ENCODE data around the gene CT45A1. TPM values are rescaled to one million over a fixed set of nuclear protein-coding genes. Genes with fewer than 3 reads are reported as not detected.
"Not testable (repeated sequence)": the region's sequence is repeated elsewhere in the genome, so short reads cannot be mapped to it uniquely, and the experiment has no call there.

CT45A1 gene
- total RNA-seq, 2 experiments from 2014 or later, result not detected

DNA sequence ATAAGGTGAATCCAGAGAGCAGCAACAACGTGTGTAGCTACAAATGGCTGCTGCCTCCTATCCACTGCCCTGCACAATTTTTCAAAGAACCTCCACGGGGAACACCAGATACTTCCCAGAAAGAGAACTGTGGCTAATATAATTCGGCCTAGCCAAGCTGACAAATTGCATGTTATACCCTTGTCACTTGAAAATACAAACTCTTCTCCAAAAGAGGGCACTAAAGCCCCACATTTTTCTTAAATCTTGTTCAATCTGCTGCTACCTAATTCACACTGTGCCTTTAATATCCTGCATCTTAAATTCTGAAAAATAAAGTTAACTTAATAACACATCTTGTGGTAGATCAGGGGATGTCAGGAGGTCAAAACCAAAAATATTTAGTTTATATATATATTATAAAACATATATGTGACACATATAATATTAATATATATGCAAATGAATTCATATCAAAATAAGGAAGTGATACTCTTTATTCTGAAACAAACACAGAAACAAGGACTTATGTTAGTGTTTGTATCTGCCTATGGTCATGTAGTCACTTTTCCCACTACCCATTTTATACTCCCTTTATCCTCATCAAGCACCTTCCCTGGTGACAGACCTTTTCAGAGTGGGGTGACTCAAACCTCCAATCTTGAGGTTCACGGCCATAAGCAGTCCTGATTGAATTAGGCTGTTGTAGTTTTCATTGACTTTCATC, 24.1 kb downstream of the CT45A1 start:
- H4K20me1 ChIP-seq (ENCODE audit: insufficient read depth, low read length), result no peaks in the 10 kb centered on the region
- CTCF ChIA-PET (ENCODE audit: unreplicated experiment), result no interaction called here
- TF ChIP-seq EZH2phosphoT487 (IDR thresholded peaks at IDR 0.05; ENCODE audit: borderline replicate concordance, low read depth, low read length), result no peak
- TF ChIP-seq, protein P1, sequence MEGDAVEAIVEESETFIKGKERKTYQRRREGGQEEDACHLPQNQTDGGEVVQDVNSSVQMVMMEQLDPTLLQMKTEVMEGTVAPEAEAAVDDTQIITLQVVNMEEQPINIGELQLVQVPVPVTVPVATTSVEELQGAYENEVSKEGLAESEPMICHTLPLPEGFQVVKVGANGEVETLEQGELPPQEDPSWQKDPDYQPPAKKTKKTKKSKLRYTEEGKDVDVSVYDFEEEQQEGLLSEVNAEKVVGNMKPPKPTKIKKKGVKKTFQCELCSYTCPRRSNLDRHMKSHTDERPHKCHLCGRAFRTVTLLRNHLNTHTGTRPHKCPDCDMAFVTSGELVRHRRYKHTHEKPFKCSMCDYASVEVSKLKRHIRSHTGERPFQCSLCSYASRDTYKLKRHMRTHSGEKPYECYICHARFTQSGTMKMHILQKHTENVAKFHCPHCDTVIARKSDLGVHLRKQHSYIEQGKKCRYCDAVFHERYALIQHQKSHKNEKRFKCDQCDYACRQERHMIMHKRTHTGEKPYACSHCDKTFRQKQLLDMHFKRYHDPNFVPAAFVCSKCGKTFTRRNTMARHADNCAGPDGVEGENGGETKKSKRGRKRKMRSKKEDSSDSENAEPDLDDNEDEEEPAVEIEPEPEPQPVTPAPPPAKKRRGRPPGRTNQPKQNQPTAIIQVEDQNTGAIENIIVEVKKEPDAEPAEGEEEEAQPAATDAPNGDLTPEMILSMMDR (conservative IDR thresholded peaks at IDR 0.05; ENCODE audit: low read length), result peak; percentile 40; the same call in 1 of the 2 replicates
- H3K4me1 ChIP-seq (ENCODE audit: insufficient read depth, low read length, poor library complexity, severe bottlenecking), result no peaks in the 10 kb centered on the region
- POLR2A ChIA-PET, result no interaction called here
- no peak overlapping the region for H3K4me2 ChIP-seq (ENCODE audit: low read length)
- H3K9me3 ChIP-seq (ENCODE audit: low read length), result no peaks in the 10 kb centered on the region
- no peak overlapping the region for H2AFZ ChIP-seq (ENCODE audit: low read length)
- no TSS peak for BruUV-seq (replicated peaks)
- H3K36me3 ChIP-seq (ENCODE audit: insufficient read depth, low read length), result no peaks in the 10 kb centered on the region
- peak; percentile 5 for DNase-seq (ENCODE audit: low spot score)
- no peak overlapping the region for H3K27ac ChIP-seq (ENCODE audit: low read depth, low read length, poor library complexity, severe bottlenecking)
- intact Hi-C loops (cut with micrococcal nuclease; ENCODE audit: unreplicated experiment), result no loop called here
- no peaks in the 10 kb centered on the region for H3K9me2 ChIP-seq (ENCODE audit: insufficient read depth, low read length)
- H3K79me2 ChIP-seq (ENCODE audit: insufficient read depth, low read depth, low read length), result no peaks in the 10 kb centered on the region
- no peak overlapping the region for H3K4me3 ChIP-seq (ENCODE audit: low read depth, low read length, poor library complexity, severe bottlenecking)

DNA sequence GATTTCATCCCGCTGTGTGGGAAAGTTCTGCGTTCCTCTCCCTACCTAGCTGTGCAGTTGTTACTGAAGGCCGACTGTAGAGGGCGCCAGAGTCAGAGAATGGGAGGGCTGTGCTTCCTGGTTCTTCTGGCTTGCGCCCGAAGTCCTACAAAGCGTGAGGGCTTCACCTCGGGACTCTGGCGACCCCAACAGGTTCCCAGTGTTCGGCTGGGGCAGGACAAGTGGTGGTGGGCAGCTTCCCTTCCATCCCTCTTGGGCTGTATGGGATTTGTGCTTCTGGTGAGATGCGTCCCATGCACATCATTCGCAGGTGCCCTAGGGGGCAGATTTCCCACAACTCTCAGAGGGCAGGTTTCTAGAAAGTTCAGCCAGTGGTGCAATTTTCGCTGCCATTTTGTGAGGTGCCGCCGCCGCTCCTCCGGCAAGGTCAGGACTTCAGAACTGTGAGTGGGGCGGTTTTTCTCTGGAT, 27.3 kb downstream of the CT45A1 start:
- no peak overlapping the region for H3K4me2 ChIP-seq (ENCODE audit: low read length)
- TF ChIP-seq EZH2phosphoT487 (IDR thresholded peaks at IDR 0.05; ENCODE audit: borderline replicate concordance, low read depth, low read length), result no peak
- TF ChIP-seq, protein P1 (conservative IDR thresholded peaks at IDR 0.05; ENCODE audit: low read length), result peak; percentile 58
- no peaks in the 10 kb centered on the region for H3K9me3 ChIP-seq (ENCODE audit: low read length)
- H4K20me1 ChIP-seq (ENCODE audit: insufficient read depth, low read length), result no peaks in the 10 kb centered on the region
- no peaks in the 10 kb centered on the region for H3K79me2 ChIP-seq (ENCODE audit: insufficient read depth, low read depth, low read length)
- no peaks in the 10 kb centered on the region for H3K4me1 ChIP-seq (ENCODE audit: insufficient read depth, low read length, poor library complexity, severe bottlenecking)
- no peak overlapping the region for H3K27ac ChIP-seq (ENCODE audit: low read depth, low read length, poor library complexity, severe bottlenecking)
- CTCF ChIA-PET (ENCODE audit: unreplicated experiment), result no interaction called here
- no peak overlapping the region for H2AFZ ChIP-seq (ENCODE audit: low read length)
- POLR2A ChIA-PET, result no interaction called here
- no peaks in the 10 kb centered on the region for H3K36me3 ChIP-seq (ENCODE audit: insufficient read depth, low read length)
- no peak overlapping the region for H3K4me3 ChIP-seq (ENCODE audit: low read depth, low read length, poor library complexity, severe bottlenecking)
- DNase-seq (ENCODE audit: low spot score), result peak; percentile 5
- BruUV-seq (replicated peaks), result no TSS peak
- H3K9me2 ChIP-seq (ENCODE audit: insufficient read depth, low read length), result no peaks in the 10 kb centered on the region
- intact Hi-C loops (cut with micrococcal nuclease; ENCODE audit: unreplicated experiment), result no loop called here

DNA sequence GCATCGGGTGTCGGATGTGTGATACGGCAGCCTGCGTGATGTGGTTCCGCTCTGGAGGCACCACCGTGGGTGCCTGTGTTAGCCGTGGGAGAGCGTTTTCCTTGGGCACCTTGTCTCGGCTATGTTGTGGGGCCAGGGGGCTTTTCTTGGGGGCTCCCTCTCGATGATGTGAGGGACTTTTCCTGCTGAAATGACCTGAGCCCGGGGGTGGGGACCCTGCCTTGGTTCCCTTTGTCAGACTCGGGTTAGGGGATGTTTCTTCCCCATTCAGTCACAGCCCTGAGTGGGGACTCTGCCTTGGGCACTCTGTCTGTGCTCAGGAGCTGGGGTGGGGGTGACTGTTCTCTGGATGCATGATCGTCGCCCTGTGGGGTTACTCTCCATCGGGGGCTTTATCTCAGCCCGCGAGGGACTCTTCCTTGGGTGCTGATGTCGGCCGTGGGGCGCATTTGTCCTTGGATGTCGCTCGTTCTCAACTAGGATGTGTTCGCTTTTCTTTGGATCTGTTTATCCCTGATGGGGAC, 27.8 kb downstream of the CT45A1 start:
- H3K9me2 ChIP-seq (ENCODE audit: insufficient read depth, low read length), result no peaks in the 10 kb centered on the region
- H4K20me1 ChIP-seq (ENCODE audit: insufficient read depth, low read length), result no peaks in the 10 kb centered on the region
- H3K4me2 ChIP-seq (ENCODE audit: low read length), result no peak overlapping the region
- H2AFZ ChIP-seq (ENCODE audit: low read length), result no peak overlapping the region
- intact Hi-C loops (cut with micrococcal nuclease; ENCODE audit: unreplicated experiment), result no loop called here
- no peaks in the 10 kb centered on the region for H3K36me3 ChIP-seq (ENCODE audit: insufficient read depth, low read length)
- no peaks in the 10 kb centered on the region for H3K79me2 ChIP-seq (ENCODE audit: insufficient read depth, low read depth, low read length)
- BruUV-seq (replicated peaks), result no TSS peak
- ChIA-PET CTCF (ENCODE audit: unreplicated experiment) (no interaction called here), POLR2A (no interaction called here)
- no peak for TF ChIP-seq EZH2phosphoT487 (IDR thresholded peaks at IDR 0.05; ENCODE audit: borderline replicate concordance, low read depth, low read length)
- TF ChIP-seq, protein P1 (conservative IDR thresholded peaks at IDR 0.05; ENCODE audit: low read length), result no peak
- no peaks in the 10 kb centered on the region for H3K9me3 ChIP-seq (ENCODE audit: low read length)
- H3K4me3 ChIP-seq (ENCODE audit: low read depth, low read length, poor library complexity, severe bottlenecking), result no peak overlapping the region
- H3K27ac ChIP-seq (ENCODE audit: low read depth, low read length, poor library complexity, severe bottlenecking), result no peak overlapping the region
- no peak for DNase-seq (ENCODE audit: low spot score)
- no peaks in the 10 kb centered on the region for H3K4me1 ChIP-seq (ENCODE audit: insufficient read depth, low read length, poor library complexity, severe bottlenecking)

DNA sequence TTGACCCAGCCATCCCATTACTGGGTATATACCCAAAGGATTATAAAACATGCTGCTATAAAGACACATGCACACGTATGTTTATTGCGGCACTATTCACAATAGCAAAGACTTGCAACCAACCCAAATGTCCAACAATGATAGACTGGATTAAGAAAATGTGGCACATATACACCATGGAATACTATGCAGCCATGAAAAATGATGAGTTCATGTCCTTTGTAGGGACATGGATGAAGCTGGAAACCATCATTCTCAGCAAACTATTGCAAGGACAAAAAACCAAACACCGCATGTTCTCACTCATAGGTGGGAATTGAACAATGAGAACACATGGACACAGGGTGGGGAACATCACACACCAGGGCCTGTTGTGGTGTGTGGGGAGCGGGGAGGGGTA, 31.3 kb downstream of the CT45A1 start:
- H3K79me2 ChIP-seq (ENCODE audit: insufficient read depth, low read depth, low read length); H3K9me2 ChIP-seq (ENCODE audit: insufficient read depth, low read length); POLR2A ChIA-PET; H3K4me3 ChIP-seq (ENCODE audit: low read depth, low read length, poor library complexity, severe bottlenecking); H3K36me3 ChIP-seq (ENCODE audit: insufficient read depth, low read length); DNase-seq (ENCODE audit: low spot score); H3K4me1 ChIP-seq (ENCODE audit: insufficient read depth, low read length, poor library complexity, severe bottlenecking); H2AFZ ChIP-seq (ENCODE audit: low read length); H3K4me2 ChIP-seq (ENCODE audit: low read length); H3K27ac ChIP-seq (ENCODE audit: low read depth, low read length, poor library complexity, severe bottlenecking); intact Hi-C loops (cut with micrococcal nuclease; ENCODE audit: unreplicated experiment); CTCF ChIA-PET (ENCODE audit: unreplicated experiment); BruUV-seq (replicated peaks); H4K20me1 ChIP-seq (ENCODE audit: insufficient read depth, low read length); H3K9me3 ChIP-seq (ENCODE audit: low read length): not testable (repeated sequence)

Measured in OCI-LY7 (cell line).